ENCODE measurements around the gene EFCAB5.
A peak's percentile ranks its signal among the peaks of the same experiment; 100 is the strongest.
"Not testable (repeated sequence)": the region's sequence is repeated elsewhere in the genome, so short reads cannot be mapped to it uniquely, and the experiment has no call there.

Gene EFCAB5

DNA sequence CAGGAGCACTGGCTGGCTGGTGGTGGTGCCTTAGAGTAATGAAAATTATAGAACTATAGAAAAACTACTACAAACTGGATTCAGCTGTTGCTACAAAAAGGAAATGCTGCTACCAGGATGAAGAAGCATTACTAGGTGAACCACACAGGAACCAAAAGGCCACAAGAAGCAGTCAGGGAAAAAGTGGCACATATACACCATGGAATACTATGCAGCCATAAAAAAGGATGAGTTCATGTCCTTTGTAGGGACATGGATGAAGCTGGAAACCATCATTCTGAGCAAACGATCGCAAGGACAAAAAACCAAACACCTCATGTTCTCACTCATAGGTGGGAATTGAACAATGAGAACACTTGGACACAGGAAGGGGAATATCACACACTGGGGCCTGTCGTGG is 5.5 kb upstream of the EFCAB5 start:
- DNase-seq (ENCODE audit: low spot score) = not testable (repeated sequence)

DNA sequence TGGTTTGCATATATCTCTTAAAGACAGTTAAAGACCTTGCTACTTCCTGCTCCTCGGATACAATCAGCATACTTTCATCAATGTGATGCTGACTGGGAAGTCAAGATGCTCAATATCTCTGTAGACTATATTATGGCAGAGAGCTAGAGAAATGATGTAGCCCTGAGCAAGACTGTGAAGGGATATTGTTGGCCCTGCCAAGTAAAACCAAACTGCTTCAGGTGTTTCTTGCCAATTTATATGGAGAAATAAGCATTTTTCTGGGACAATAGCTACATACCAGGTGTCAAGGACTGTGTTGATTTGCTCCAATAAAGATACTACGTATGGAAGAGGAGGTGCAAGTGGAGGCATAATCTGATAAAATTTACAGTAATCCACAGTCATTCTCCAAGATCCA is 4.7 kb upstream of the EFCAB5 start:
- DNase-seq (ENCODE audit: low spot score) = no peak

DNA sequence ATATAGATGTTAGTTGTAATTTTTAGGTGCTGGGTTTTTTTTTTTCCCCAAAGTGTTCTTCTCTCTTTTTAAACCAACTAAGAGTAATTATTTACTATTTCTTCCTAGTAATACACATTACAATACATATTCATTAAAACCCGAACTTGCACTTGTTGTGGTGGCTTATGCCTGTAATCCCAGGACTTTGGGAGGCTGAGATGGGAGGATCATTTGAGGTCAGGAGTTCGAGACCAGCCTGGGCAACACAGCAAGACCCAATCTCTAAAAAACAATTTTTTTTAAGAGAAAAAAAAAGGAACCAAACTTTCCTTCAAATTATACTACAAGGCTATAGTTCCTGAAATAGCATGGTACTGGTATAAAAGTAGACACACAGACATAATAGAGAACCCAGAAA is 3.8 kb downstream of the EFCAB5 start:
- DNase-seq (ENCODE audit: low spot score) = no peak

DNA sequence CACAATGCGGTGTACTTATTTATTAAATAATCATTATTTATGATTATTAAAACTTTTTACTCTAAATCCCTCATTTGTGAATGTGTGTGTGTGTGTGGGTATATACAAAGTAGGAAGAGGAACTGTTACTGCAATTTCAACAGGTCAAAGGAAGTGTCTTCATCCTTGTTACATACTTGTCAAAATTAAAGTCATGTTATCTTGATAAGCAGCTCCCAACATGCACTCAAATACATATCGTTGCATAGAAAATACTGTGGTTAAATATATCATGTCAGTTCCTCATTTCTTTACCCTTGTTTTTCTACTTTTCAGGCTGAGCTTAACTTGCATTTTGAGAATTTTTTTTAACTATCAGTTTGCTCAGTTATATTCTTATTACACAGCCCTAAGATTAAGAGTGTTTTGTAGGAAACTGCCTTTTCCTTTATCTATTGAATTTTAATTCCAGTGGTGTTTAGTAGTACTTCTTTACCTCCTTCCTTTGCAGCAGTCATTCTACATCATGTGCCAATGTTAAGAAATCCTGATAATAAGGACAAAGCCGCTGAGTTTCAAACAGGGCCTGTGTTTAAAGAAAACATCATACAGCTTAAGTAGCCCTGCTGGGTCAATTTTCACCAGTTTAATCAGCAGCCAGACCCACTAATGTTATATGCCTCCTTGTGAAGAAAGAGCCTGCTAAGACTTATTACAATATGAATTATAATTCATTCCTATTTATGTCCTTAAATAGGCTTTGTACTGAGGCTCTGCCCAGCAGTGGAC is 7.2 kb downstream of the EFCAB5 start:
- DNase-seq (ENCODE audit: low spot score) = no peak

DNA sequence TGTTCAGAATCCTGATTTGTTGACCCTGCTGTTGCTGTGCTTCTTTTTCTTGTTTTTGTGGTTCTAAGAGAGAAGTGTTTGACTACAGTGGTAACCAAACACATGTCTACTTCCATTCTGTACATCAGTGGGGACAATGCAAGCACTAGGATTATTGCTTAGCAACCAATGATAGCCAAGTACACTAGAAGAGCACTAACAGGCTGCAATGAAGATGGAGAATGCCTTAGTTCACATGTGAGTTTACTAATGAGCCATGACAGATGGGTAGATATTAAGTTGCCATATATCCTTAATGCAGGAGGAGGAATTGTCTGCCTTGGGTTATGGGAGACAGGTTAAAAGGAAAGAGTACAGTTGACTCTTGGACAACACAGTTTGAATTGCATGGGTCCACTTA is 8.3 kb downstream of the EFCAB5 start:
- no peak for DNase-seq (ENCODE audit: low spot score)

DNA sequence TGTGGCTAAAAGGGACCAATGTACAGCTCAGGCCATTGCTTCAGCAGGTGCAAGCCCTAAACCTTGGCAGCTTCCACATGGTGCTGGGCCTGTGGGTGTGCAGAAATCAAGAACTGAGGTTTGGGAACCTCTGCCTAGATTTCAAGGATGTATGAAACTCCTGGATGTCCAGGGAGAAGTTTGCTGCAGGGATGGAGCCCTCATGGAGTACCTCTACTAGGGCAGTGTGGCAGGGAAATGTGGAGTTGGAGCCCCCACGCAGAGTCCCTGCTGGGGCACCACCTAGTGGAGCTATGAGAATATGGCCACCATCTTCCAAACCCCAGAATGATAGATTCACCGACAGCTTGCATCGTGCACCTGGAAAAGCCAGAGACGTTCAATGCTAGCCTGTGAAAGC is 13.0 kb downstream of the EFCAB5 start:
- no peak for DNase-seq (ENCODE audit: low spot score)

DNA sequence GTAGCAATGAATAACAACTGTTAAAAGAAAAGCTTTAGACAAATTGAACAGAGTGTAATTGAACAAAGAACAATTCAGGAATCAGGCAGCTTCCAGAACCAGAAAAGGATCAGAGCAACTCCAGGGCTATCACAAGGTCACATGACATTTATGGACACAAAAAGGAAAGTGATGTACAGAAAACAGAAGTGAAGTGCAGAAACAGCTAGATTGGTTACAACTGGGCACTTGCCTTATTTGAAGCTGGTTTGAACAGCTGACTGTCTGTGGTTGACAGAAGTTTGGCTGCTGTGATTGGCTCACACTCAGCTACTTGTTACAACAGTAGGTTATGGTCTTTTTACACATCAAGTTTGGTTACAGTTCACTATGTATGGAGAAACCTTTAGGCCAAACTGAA is 14.8 kb downstream of the EFCAB5 start:
- DNase-seq (ENCODE audit: low spot score) = no peak

DNA sequence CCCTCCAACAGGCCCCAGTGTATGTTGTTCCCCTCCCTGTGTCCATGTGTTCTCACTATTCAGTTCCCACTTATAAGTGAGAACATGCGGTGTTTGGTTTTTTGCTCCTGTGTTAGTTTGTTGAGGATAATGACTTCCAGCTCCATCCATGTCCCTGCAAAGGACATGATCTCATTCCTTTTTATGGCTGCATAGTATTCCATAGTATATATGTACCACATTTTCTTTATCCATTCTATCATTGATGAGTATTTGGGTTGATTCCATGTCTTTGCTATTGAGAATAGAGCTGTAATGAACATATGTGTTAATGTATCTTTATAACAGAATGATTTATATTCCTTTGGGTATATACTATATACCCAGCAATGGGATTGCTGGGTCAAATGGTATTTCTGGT is 16.1 kb downstream of the EFCAB5 start:
- not testable (repeated sequence) for DNase-seq (ENCODE audit: low spot score)

DNA sequence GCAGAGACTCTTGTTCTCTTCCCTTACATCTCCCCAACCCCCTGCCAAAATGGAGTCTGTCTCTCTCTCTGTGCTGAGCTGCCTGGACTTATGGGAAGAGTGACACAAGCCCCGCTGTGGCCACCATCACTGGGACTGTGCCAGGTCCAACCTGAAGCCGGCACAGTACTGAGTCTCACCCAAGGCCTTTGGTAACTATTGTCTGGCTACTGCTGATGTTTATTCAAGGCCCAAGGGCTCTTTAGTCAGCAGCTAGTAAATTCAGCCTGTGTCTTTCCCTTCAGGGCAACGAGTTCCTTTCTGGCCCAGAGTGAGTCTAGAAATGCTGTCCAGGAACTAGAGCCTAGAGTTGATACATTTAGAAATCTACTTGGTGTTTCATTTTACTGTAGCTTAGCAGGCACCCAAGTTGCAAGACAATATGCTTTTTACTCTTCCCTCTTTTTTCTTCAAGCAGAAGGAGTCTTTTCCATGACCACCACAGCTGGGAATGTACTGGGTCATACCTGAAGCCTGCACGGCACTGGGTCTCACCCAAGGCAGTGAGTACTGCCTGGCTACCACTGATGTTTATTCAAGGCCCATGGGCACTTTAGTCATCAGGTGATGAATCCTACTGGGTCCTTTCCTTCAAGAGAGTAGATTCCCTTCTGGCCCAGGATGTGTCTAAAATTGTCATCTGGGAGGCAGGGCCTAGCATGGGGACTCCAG is 17.7 kb downstream of the EFCAB5 start:
- DNase-seq (ENCODE audit: low spot score) = peak; percentile 77

DNA sequence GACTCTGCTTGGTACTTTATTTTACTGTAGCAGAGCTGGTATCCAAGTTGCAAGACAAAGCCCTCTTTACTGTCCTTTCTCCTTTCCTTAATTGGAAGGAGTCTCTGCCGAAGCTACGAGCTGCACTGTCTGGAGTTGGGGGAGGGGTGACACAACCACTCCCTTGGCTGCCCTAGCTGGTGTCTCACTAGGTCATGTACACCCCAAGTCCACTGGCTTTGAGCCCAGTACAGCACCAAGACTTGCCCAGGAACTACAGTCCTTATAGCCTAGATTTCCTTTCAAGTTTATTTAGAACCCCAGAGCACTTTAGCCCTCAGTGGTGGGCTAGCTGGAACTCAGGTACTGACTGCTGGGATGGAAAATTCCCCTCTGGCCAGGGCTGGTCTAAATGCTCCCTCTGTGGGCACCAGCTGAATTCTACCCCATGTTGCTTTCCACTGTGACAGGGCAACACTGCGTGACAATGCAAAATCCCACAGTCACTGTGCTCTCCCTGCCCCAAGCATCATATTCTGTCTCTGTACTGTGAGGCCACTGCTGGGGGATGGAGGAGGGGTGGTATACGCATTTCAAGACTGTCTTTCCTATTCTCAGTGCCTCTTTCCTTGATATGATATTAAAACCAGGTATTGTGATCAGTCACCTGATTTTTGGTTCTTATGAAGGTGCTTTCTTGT is 18.4 kb downstream of the EFCAB5 start:
- DNase-seq (ENCODE audit: low spot score) = no peak

DNA sequence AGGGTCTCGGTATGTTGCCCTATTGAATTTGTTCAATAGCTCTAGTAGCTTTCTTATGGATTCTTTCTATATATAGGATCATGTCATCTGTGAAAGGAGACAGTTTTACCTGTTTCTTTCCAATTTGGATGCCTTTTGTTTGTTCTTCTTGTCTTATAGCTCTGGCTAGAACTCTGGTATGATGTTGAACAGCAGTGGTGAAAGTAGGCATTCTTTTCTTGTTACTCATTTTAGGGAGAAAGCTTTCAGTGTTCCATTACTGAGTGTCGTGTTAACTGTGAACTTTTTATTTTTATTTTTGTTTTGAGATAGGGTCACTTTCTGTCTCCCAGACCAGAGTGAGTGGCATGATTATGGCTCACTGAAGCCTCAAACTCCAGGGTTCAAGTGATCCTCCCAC is 21.2 kb downstream of the EFCAB5 start:
- no peak for DNase-seq (ENCODE audit: low spot score)

DNA sequence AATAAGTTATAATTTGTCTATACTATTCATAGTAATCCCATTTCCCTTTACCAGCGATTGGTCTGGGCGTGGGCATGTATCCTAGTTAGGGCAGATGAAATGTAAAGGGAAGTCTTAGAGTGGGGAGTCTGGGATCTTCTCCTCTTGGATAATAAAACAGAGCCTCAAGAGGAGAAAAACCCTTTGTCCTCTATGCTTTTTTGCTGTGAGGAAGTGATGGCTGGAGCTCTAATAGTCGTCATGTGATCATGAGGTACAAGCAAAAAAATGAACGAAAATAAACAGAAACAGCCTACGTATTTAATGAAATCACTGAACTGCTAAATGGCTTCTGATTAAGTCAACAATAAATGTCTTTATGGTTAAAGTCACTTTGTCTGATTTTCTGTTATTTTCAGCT is 26.8 kb downstream of the EFCAB5 start:
- DNase-seq (ENCODE audit: low spot score) = no peak

DNA sequence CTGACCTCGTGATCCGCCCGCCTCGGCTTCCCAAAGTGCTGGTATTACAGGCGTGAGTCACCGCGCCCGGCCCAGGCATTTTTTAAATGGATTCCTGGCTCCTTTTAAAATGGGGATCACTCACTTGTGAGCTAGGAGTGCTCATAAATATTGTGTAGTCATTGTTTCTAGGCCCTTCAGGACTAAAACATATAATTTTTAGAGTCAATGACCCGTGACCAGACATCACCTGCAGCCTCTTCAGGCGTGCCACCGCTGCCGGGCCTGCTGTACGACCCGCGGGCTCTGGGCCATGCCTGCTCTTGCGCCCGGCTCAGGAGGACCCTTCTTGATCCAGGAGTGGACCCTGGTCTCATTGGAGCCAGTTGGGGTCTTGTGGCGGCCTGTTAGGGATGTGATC is 30.8 kb downstream of the EFCAB5 start:
- no peak for DNase-seq (ENCODE audit: low spot score)

DNA sequence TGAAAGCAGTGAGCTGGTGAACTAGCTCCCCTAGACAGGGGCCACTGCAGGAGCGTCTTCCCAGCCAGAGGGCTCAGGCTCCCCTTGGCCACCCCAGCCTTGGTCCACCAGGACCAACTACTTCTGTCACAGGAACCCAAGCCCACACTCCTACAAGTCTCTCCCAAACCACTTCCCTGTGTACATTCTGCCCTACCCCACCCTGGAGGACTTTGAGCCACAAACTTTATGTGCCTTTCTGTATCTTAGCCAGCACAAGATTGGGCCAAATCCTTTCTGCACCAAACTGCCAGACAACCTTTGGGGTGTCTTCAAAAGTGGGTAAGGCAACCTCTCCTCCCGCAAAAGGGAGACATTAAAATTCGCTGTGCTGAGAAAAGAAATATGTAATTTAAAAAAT is 31.6 kb downstream of the EFCAB5 start:
- no peak for DNase-seq (ENCODE audit: low spot score)

DNA sequence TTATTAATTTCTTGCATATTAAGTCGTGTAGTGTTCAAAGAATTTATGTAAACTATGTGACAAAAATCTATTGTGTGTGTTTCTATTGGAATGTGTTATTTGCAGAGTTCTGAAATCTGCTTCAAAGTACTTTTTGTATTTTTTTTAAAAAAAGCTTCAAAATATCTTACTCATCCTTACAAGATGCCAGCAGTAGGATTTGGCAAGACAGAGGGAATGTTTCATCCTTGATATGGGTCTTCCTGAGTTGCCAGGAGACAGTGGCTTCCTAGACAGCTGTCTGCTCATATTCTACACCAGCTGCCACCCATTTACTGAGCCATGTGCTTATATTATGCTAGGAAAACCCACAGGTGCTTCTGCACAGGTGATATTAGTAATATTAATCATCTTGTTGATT is 36.4 kb downstream of the EFCAB5 start:
- peak; percentile 9 for DNase-seq (ENCODE audit: low spot score)

DNA sequence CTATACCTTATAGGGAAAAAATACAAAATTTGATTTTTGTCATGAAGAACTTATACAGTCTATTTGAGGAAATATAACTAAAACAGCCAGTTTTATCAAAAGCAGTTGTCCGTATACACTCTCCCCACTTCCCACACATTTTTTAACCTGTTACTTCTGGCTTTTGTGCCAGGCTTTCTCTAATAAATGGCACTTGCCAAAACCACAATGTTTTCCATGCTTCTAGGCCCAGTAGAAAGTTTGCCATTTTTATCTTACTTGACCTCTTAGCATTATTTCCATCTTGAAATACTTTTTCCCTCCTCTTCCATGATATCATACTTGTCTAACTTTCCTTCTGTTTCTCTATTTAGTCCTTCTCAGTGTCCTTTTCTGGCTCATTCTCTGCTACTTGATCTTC is 38.8 kb downstream of the EFCAB5 start:
- no peak for DNase-seq (ENCODE audit: low spot score)

DNA sequence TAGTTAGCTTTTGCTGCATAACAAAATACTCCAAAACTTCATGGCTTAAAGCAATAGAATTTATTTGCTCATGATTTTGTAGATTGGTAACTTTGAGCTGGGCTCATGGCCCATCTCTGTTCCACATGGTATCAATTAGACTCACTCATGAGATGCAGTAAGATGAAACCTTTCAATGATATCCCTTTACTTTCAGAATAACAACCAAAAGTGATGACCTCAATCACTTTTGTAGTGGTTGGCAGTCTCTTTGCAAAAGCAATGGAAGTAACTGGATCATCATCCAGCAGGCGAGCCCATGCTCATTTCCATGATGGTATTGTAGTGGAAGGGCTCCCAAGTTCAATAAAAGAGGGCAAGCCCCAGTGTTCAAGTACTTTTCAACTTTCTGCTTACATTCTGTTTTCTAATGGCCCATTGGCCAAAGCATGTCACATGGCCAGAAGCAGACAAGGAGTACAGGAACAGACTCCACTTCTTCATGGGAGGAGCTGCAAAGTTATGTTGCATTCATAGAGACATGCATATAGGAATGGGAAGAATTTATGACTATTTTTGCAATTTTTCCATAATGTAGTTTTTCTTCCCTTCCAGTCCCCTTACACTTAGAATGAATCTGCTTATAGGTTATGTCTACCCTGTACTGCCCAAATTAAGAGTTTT is 41.7 kb downstream of the EFCAB5 start:
- DNase-seq (ENCODE audit: low spot score) = no peak

DNA sequence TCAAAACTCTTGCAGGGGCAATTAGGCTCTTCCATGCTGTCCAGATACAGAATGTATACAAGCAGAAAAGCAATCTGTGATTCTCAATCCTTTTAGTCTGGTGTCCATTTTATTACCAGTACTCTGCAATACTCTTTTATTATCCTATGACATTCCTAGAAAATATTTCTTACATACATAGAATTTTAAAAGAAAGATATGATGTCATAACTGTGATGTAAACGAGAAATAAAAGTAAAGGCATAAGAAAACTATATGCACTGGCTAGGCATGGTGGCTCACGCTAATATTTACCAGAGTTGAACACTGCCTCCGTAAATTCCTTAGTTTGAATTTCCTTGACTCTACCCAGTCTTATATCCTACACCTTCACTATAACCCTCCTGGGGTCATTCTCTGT is 55.0 kb downstream of the EFCAB5 start:
- no peak for DNase-seq (ENCODE audit: low spot score)

DNA sequence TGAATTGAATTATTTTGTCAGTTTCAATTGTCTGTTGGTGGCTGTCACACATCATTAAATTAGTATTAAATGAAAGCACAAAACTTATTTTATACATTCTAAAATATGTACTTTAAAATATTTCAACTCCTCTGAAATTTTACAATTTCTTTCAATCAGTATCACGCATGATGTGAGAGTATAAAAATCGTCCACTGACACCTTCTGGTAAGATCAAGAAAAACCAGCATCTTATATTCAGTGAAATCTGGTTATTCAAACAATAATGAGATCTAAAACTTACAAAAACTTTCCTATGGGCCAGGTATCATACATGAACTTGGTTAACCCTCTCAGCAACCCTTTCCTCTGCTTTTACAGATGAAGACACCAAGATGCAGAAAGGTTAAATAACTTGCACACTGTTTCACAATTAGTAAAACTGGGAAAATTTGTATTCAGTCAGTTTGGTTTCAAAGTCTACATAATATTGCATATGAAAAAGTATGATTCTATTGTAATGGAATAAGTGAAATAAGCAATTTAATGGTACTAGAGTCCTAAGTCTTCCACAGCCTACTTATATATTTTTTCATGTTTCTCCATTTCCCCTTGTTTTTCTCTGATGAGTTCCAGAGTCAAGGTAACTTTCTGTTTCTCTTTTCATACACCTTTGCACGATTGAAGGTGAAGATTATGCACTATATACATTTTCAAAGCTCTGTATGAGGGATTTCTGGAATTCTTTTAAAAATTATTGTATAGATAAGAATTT is 58.7 kb downstream of the EFCAB5 start:
- DNase-seq (ENCODE audit: low spot score) = no peak

DNA sequence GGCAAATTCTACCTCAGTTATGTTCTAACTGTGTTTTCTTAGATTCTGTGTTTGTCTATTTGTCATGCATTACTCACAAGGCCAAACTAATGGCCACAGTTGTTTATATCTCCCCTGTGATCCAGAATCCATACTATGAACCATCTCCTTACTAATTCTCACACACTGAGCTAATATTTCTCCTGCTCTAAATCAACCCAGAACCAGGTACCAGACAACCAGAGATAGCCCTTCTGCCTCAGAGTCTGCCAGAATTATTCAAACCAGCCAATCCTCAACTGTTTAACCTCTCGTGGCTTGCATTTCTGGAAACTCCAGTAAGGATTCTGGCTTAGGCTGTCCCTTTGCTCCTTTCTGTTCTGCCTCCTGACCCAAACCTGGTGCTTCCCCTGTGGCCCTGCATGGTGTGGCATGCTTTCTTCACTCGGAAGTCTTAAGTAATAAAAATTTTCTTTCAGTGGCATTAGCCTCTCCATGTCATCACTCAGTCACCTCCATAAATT is 59.4 kb downstream of the EFCAB5 start:
- no peak for DNase-seq (ENCODE audit: low spot score)

DNA sequence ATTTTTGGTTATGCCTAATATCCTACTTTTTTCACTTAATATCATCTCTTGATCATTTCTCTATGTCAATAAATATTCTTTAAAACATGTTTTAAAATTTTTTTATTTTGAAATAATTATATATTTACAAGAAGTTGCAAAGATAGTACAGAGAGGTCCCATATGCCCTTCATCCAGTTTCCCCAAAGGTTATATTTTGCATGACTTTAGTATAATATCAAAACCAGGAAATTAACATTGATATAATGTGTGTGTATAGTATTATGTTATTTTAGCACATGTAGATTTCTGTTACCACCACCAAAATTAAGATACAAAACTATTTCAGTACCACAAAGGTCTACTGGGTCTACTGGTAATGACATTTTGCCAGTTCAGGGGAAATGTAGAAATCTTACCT is 60.7 kb downstream of the EFCAB5 start:
- DNase-seq (ENCODE audit: low spot score) = no peak
